CD14-positive monocyte (primary cell): ENCODE results near the gene ZSCAN25. TPM values are rescaled to one million over a fixed set of nuclear protein-coding genes. Genes with fewer than 3 reads are reported as not detected.

ENCODE experiments used
- DNase-seq, 3 donors: peaks; one replicate each; pipeline ENCODE4 v3.0.0-alpha.2; 2011 to 2022
- H2AFZ ChIP-seq: 2 replicates; pipeline ENCODE4 v1.6.0; 2012; ENCODE audit warnings: mild to moderate bottlenecking, low read depth, low read length, inconsistent platforms; ENCODE audit not compliant: insufficient read depth, poor library complexity, severe bottlenecking
- H3K27ac ChIP-seq, 2 donors: 1 replicate in 1 of 2; 2 replicates in 1 of 2; pipeline ENCODE4 v1.5.1; 2012 to 2013; ENCODE audit warnings: low read length in 2 of 2, control low read depth in 1 of 2, inconsistent platforms in 1 of 2, low read depth in 1 of 2, mild to moderate bottlenecking in 1 of 2
- H3K27me3 ChIP-seq, 2 donors: one replicate each; pipeline versions ENCODE4 v1.6.0 to v1.6.1; 2011 to 2013; ENCODE audit warnings: low read length in 2 of 2; ENCODE audit not compliant: control insufficient read depth in 2 of 2, insufficient read depth in 2 of 2
- H3K36me3 ChIP-seq, 2 donors: replicated peaks in 1 of 2; 1 replicate in 1 of 2; 2 replicates in 1 of 2; pipeline versions ENCODE4 v1.5.1 to v1.6.1; 2012 to 2013; ENCODE audit warnings: low read length in 2 of 2, control low read depth in 1 of 2, inconsistent platforms in 1 of 2, mild to moderate bottlenecking in 1 of 2; ENCODE audit not compliant: insufficient read depth in 2 of 2, control insufficient read depth in 1 of 2
- H3K4me1 ChIP-seq, 2 donors: 1 replicate in 1 of 2; 2 replicates in 1 of 2; pipeline versions ENCODE4 v1.5.1 to v1.6.1; 2012 to 2013; ENCODE audit warnings: low read length in 2 of 2, control low read depth in 1 of 2, inconsistent platforms in 1 of 2, mild to moderate bottlenecking in 1 of 2, moderate library complexity in 1 of 2; ENCODE audit not compliant: insufficient read depth in 2 of 2, control insufficient read depth in 1 of 2
- H3K4me2 ChIP-seq: replicated peaks from 2 replicates; pipeline ENCODE3; 2012; ENCODE audit warnings: low read length, moderate library complexity, mild to moderate bottlenecking; ENCODE audit not compliant: poor library complexity, severe bottlenecking; ENCODE audit errors: extremely low read depth
- H3K4me3 ChIP-seq, 3 experiments: fragments of 200-600 bp in 1 of 3; sonication (generic) in 1 of 3; replicated peaks in 1 of 3; 1 replicate in 2 of 3; 2 replicates in 1 of 3; pipeline ENCODE4 v1.5.1; 2011 to 2013; ENCODE audit warnings: low read length in 3 of 3, mild to moderate bottlenecking in 3 of 3, control low read depth in 2 of 3, low read depth in 2 of 3, inconsistent platforms in 1 of 3, moderate library complexity in 1 of 3
- H3K79me2 ChIP-seq: 2 replicates; pipeline ENCODE4 v1.6.0; 2012; ENCODE audit warnings: mild to moderate bottlenecking, control low read depth, inconsistent platforms, low read length, moderate library complexity; ENCODE audit not compliant: insufficient read depth
- H3K9ac ChIP-seq: 2 replicates; pipeline ENCODE4 v1.6.0; 2017; ENCODE audit warnings: low read length, mild to moderate bottlenecking; ENCODE audit not compliant: insufficient read depth, poor library complexity, severe bottlenecking
- H3K9me3 ChIP-seq, 2 donors: replicated peaks in 1 of 2; 1 replicate in 1 of 2; 2 replicates in 1 of 2; pipeline versions ENCODE4 v1.5.1 to v1.6.1; 2012 to 2013; ENCODE audit warnings: low read length in 2 of 2, control low read depth in 1 of 2; ENCODE audit not compliant: control insufficient read depth in 1 of 2, insufficient read depth in 1 of 2
- H4K20me1 ChIP-seq: 2 replicates; pipeline ENCODE4 v1.6.0; 2012; ENCODE audit warnings: mild to moderate bottlenecking, low read length, control low read depth, moderate library complexity; ENCODE audit not compliant: insufficient read depth
- H3K27ac Mint-ChIP-seq, 7 donors: one replicate each; pipeline ENCODE4 v1.8.0; 2020; ENCODE audit warnings: mild to moderate bottlenecking in 7 of 7, mixed read lengths in 7 of 7, moderate library complexity in 6 of 7, inconsistent platforms in 2 of 7
- H3K27me3 Mint-ChIP-seq, 3 donors: one replicate each; pipeline ENCODE4 v1.8.0; 2021 to 2022; ENCODE audit warnings: low read depth in 3 of 3, mild to moderate bottlenecking in 3 of 3, mixed read lengths in 3 of 3, moderate library complexity in 3 of 3, inconsistent platforms in 1 of 3
- H3K36me3 Mint-ChIP-seq, 2 donors: one replicate each; pipeline ENCODE4 v1.8.0; 2020; ENCODE audit warnings: mixed read lengths in 2 of 2, inconsistent platforms in 1 of 2, mild to moderate bottlenecking in 1 of 2
- H3K4me1 Mint-ChIP-seq: one replicate; pipeline ENCODE4 v1.8.0; 2020; ENCODE audit warnings: mild to moderate bottlenecking, mixed read lengths
- H3K4me3 Mint-ChIP-seq, 2 donors: one replicate each; pipeline ENCODE4 v1.8.0; 2020; ENCODE audit warnings: mild to moderate bottlenecking in 2 of 2, mixed read lengths in 2 of 2, moderate library complexity in 1 of 2
- H3K9me3 Mint-ChIP-seq, 7 donors: one replicate each; pipeline ENCODE4 v1.8.0; 2020 to 2022; ENCODE audit warnings: mixed read lengths in 7 of 7, mild to moderate bottlenecking in 6 of 7, moderate library complexity in 6 of 7, inconsistent platforms in 2 of 7
- CTCF ChIP-seq: fragments of 200-600 bp; IDR thresholded peaks from one replicate; pipeline ENCODE4 v1.8.0; 2022; ENCODE audit warnings: antibody characterized with exemption, mild to moderate bottlenecking
- WGBS: methylation state at CpG from one replicate; pipeline ENCODE4 v1.1.5; 2013; ENCODE audit warnings: missing lambda C conversion rate; ENCODE audit not compliant: insufficient coverage; 5-methylcytosine and 5-hydroxymethylcytosine counted together
- intact Hi-C, 2 donors: fragments of 100-400 bp; cut with micrococcal nuclease; formaldehyde crosslinking; loops; one replicate each; pipeline versions ENCODE4 v1.15.0 to v1.15.1; 2023
- polyA plus RNA-seq, 3 donors: library from polyadenylated mRNA; depleted of rRNA in 1 of 3; unstranded in 2 of 3; stranded (reverse) in 1 of 3; fragments of 300-500 nt in 2 of 3; fragments of >200 nt in 1 of 3; fragmentation: Illumina TruSeq in 2 of 3; gene quantifications; 1 replicate in 2 of 3; 2 replicates in 1 of 3; pipeline ENCODE4 v1.2.3, GENCODE V29; 2012 to 2021

ZSCAN25 gene
- polyA plus RNA-seq, 3 donors: 4.3 to 7.3 (median 6.1) TPM

DNA sequence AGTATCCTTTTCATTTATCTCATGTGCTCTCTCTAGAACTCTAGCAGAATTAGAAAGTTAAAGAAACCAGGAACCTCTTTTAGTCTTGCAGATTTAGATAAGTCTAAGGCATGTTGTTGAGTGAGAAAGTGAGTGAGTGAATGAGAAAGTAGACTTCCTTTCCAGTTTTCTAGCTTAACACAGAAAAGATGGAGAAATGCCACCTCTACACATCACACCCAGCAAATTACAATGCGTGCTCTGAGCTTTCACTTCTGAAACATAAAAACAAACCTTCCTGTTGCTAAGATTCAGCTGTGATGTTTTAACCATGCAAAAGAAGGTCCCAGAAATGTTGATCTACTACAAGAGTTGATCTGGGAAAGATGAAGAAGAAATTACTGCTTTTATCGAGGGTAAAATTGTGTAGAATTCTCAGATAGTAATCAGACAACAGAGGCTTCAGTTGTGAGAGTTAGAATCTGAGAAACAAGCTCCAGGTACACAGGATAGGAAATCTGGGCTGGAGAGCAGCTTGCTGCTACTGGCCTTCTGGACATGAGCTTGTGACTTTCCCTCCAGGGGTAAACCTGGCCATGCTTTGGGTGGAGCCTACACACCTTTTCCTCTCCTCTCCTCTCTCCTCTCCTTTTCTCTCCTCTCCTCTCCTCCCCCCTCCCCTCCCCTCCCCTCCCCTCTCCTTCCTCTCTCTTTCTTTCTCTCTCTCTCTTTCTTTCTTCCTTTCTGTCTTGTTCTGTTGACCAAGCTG, 58.4 kb downstream of the ZSCAN25 start:
- Histone ChIP-seq H3K4me1 (peaks cover 6 to 8% of the 10 kb centered on the region in 2 donors), H3K9ac (no peak overlapping the region), H3K27ac (no peak overlapping the region), H2AFZ (no peak overlapping the region), H3K79me2 (no peaks in the 10 kb centered on the region), H3K9me3 (no peaks in the 10 kb centered on the region), H3K4me3 (no peak overlapping the region), H3K4me2 (no peak overlapping the region), H3K27me3 (no peaks in the 10 kb centered on the region), H4K20me1 (no peaks in the 10 kb centered on the region), H3K36me3 (no peaks in the 10 kb centered on the region)
- H3K36me3 Mint-ChIP-seq: no peaks in the 10 kb centered on the region
- peak overlapping the region in 2 of 7 donors; percentile 28 to 52 for H3K27ac Mint-ChIP-seq
- peaks cover 0 to 2% (median 0%) of the 10 kb centered on the region in 7 donors for H3K9me3 Mint-ChIP-seq
- WGBS: no CpG with 5 or more reads among the region's 2 CpGs
- peaks cover 0 to 3% (median 2%) of the 10 kb centered on the region in 3 donors for H3K27me3 Mint-ChIP-seq
- no peak overlapping the region for H3K4me3 Mint-ChIP-seq
- intact Hi-C loops: no loop called here
- TF ChIP-seq CTCF: no peak
- H3K4me1 Mint-ChIP-seq: peaks cover 20% of the 10 kb centered on the region
- no peak for DNase-seq

GRCh38 chr7:99677013-99677647, 60.4 kb downstream of the ZSCAN25 start:
- Histone ChIP-seq H3K9ac (no peak overlapping the region), H2AFZ (no peak overlapping the region), H4K20me1 (no peaks in the 10 kb centered on the region), H3K79me2 (no peaks in the 10 kb centered on the region), H3K4me2 (no peak overlapping the region), H3K9me3 (peaks cover 0 to 3% of the 10 kb centered on the region in 2 donors), H3K36me3 (no peaks in the 10 kb centered on the region), H3K4me3 (no peak overlapping the region), H3K27ac (no peak overlapping the region), H3K27me3 (no peaks in the 10 kb centered on the region), H3K4me1 (peaks cover 6% of the 10 kb centered on the region in 2 donors)
- H3K9me3 Mint-ChIP-seq: peaks cover 0 to 8% (median 2%) of the 10 kb centered on the region in 7 donors
- no peaks in the 10 kb centered on the region for H3K36me3 Mint-ChIP-seq
- TF ChIP-seq CTCF: no peak
- 100% methylated on average over 1 of the region's 4 CpGs for WGBS
- H3K27ac Mint-ChIP-seq: no peak overlapping the region
- no peak overlapping the region for H3K4me3 Mint-ChIP-seq
- H3K27me3 Mint-ChIP-seq: peaks cover 0 to 4% (median 2%) of the 10 kb centered on the region in 3 donors
- peaks cover 15% of the 10 kb centered on the region for H3K4me1 Mint-ChIP-seq
- intact Hi-C loops: no loop called here
- DNase-seq: no peak
